DOHH2 (cell line): ENCODE results near the gene KIF2C.
"Not testable (repeated sequence)": the region's sequence is repeated elsewhere in the genome, so short reads cannot be mapped to it uniquely, and the experiment has no call there.

Source experiments
- H3F3A ChIP-seq: fragments of 200-600 bp; sonication (generic), shearing (Covaris generic); 2 replicates; pipeline ENCODE4 v1.6.0; 2016; ENCODE audit warnings: antibody characterized with exemption, mild to moderate bottlenecking; ENCODE audit not compliant: control insufficient read depth, insufficient read depth
- H3K27ac ChIP-seq: fragments of 200-600 bp; sonication (generic); 2 replicates; pipeline ENCODE4 v1.5.1; 2014; ENCODE audit warnings: low read depth, mild to moderate bottlenecking, low read length, moderate library complexity
- H3K27me3 ChIP-seq: fragments of 200-600 bp; sonication (generic); 2 replicates; pipeline ENCODE4 v1.6.1; 2014; ENCODE audit warnings: mild to moderate bottlenecking, low read length, mixed read lengths; ENCODE audit not compliant: control insufficient read depth
- H3K36me3 ChIP-seq: fragments of 200-600 bp; sonication (generic); 2 replicates; pipeline ENCODE4 v1.6.1; 2014; ENCODE audit warnings: mild to moderate bottlenecking, low read length, moderate library complexity, mixed read lengths; ENCODE audit not compliant: control insufficient read depth
- H3K4me1 ChIP-seq: fragments of 200-600 bp; sonication (generic); 2 replicates; pipeline ENCODE4 v1.6.1; 2014; ENCODE audit warnings: mild to moderate bottlenecking, low read length, mixed read lengths; ENCODE audit not compliant: control insufficient read depth
- H3K4me2 ChIP-seq: fragments of 200-600 bp; sonication (generic); 2 replicates; pipeline ENCODE4 v1.6.0; 2014; ENCODE audit warnings: mild to moderate bottlenecking, low read length, moderate library complexity
- H3K4me3 ChIP-seq: fragments of 200-600 bp; sonication (generic); 2 replicates; pipeline ENCODE4 v1.5.1; 2014; ENCODE audit warnings: mild to moderate bottlenecking, low read length, mixed read lengths
- H3K79me2 ChIP-seq: fragments of 200-600 bp; sonication (generic); 2 replicates; pipeline ENCODE4 v1.6.1; 2014; ENCODE audit warnings: mild to moderate bottlenecking, low read length, mixed read lengths; ENCODE audit not compliant: control insufficient read depth
- H3K9me2 ChIP-seq: fragments of 200-600 bp; sonication (generic); replicated peaks from 2 replicates; pipeline ENCODE4 v1.6.1; 2014; ENCODE audit warnings: mild to moderate bottlenecking, low read length, mixed read lengths; ENCODE audit not compliant: control insufficient read depth
- H3K9me3 ChIP-seq: fragments of 200-600 bp; sonication (generic); 2 replicates; pipeline ENCODE4 v1.6.1; 2014; ENCODE audit warnings: antibody characterized with exemption, low read length, mixed read lengths; ENCODE audit not compliant: control insufficient read depth, insufficient read depth
- H4K20me1 ChIP-seq: fragments of 200-600 bp; sonication (generic); 2 replicates; pipeline ENCODE4 v1.6.0; 2014; ENCODE audit warnings: low read depth, mild to moderate bottlenecking, antibody characterized with exemption, low read length, moderate library complexity; ENCODE audit not compliant: control insufficient read depth, insufficient read depth
- CTCF ChIP-seq: fragments of 200-600 bp; sonication (generic); IDR thresholded peaks from one replicate; pipeline ENCODE4 v1.5.1; 2014; ENCODE audit warnings: antibody characterized with exemption, mild to moderate bottlenecking, low read depth, low read length; ENCODE audit not compliant: poor library complexity, severe bottlenecking
- EZH2phosphoT487 ChIP-seq: fragments of 200-600 bp; sonication (generic); IDR thresholded peaks from 2 replicates; pipeline ENCODE4 v1.6.1; 2017; ENCODE audit warnings: borderline replicate concordance, mild to moderate bottlenecking, antibody characterized with exemption, low read length, moderate library complexity, mixed read lengths

KIF2C gene

GRCh38 chr1:44757420-44757819, 17.8 kb downstream of the KIF2C start:
- H3K4me2 ChIP-seq, result peak overlapping the region; percentile 55
- peak overlapping the region; percentile 59 for H3K27ac ChIP-seq

DNA sequence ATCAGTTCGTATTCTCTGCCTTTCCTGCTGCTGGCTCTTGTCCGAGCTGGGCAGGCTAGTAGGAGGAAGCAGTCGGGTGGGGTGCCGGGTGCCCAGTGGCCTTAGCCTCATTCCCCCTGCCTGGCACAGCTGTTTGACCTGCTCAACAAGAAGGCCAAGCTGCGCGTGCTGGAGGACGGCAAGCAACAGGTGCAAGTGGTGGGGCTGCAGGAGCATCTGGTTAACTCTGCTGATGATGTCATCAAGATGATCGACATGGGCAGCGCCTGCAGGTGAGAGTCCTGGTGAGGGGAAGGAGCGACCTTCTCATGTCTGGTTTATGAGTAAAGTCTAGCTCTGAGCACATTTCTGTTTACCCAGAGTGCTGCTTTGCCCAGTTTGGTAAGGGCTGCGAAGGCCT, 19.4 kb downstream of the KIF2C start:
- H3K9me3 ChIP-seq, result no peaks in the 10 kb centered on the region
- no peaks in the 10 kb centered on the region for H3K27me3 ChIP-seq
- no peaks in the 10 kb centered on the region for H4K20me1 ChIP-seq
- H3K4me1 ChIP-seq, result peaks cover 40% of the 10 kb centered on the region
- H3K4me3 ChIP-seq, result no peak overlapping the region
- H3F3A ChIP-seq, result no peaks in the 10 kb centered on the region; the same call in 1 of the 2 replicates
- TF ChIP-seq CTCF (no peak), EZH2phosphoT487 (no peak)
- H3K4me2 ChIP-seq, result no peak overlapping the region
- H3K36me3 ChIP-seq, result peaks cover 97% of the 10 kb centered on the region
- H3K79me2 ChIP-seq, result peaks cover 8% of the 10 kb centered on the region
- H3K27ac ChIP-seq, result no peak overlapping the region
- no peaks in the 10 kb centered on the region for H3K9me2 ChIP-seq

More at GRCh38 chr1:44757420-44757819, 17.8 kb downstream of the KIF2C start:
- H4K20me1 ChIP-seq, result no peaks in the 10 kb centered on the region
- peaks cover 10% of the 10 kb centered on the region for H3K79me2 ChIP-seq
- no peaks in the 10 kb centered on the region for H3K27me3 ChIP-seq
- H3K36me3 ChIP-seq, result peaks cover 97% of the 10 kb centered on the region
- no peaks in the 10 kb centered on the region for H3K9me2 ChIP-seq
- H3F3A ChIP-seq, result no peaks in the 10 kb centered on the region; the same call in 1 of the 2 replicates
- TF ChIP-seq EZH2phosphoT487 (no peak), CTCF (no peak)
- peaks cover 51% of the 10 kb centered on the region for H3K4me1 ChIP-seq
- H3K4me3 ChIP-seq, result peak overlapping the region; percentile 44
- H3K9me3 ChIP-seq, result no peaks in the 10 kb centered on the region

DNA sequence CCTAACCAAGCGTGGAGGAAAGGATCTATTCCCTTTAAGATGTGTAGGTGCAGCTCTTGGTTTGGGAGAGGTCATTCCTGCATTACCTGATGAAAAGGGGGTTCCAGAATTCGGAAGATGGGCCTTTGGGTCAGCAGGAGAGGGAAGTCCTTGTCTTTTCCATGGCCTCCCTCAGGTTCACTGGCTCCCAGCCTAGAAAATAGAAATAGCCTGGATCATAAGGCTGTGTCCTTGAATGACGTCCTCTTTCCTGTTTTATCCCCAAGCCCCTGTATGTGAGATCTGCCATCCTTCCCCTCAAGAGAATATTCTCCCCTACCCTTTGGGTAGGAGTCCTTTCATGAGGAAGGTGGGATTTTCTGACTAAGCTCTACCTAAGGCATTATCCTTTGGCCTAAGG, 21.2 kb downstream of the KIF2C start:
- no peaks in the 10 kb centered on the region for H3K27me3 ChIP-seq
- H4K20me1 ChIP-seq, result no peaks in the 10 kb centered on the region
- no peak for TF ChIP-seq EZH2phosphoT487
- TF ChIP-seq CTCF, result no peak
- peaks cover 23% of the 10 kb centered on the region for H3K4me1 ChIP-seq
- H3K4me2 ChIP-seq, result no peak overlapping the region
- H3K9me3 ChIP-seq, result no peaks in the 10 kb centered on the region
- peaks cover 8% of the 10 kb centered on the region for H3K79me2 ChIP-seq
- no peaks in the 10 kb centered on the region; the same call in 1 of the 2 replicates for H3F3A ChIP-seq
- no peak overlapping the region for H3K27ac ChIP-seq
- H3K36me3 ChIP-seq, result peaks cover 91% of the 10 kb centered on the region
- H3K9me2 ChIP-seq, result no peaks in the 10 kb centered on the region
- H3K4me3 ChIP-seq, result no peak overlapping the region

DNA sequence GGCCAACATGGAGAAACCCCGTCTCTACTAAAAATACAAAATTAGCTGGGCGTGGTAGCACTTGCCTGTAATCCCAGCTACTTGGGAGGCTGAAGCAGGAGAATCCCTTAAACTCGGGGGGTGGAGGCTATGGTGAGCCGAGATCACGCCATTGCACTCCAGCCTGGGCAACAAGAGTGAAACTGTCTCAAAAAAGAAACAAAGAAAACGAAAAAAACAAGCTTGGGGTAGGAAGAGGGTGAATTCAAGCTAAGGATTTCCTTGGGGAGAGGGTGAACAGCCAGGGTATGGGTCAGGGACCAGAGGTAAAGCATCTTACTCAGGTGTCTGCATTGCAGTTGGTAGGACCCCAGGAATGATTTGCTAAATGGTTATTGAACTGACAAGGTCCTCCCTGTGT, 26.8 kb downstream of the KIF2C start:
- H3K9me2 ChIP-seq, H3K4me3 ChIP-seq, H3K4me2 ChIP-seq, H3K79me2 ChIP-seq, H3K27ac ChIP-seq, H3K27me3 ChIP-seq, H4K20me1 ChIP-seq, H3K4me1 ChIP-seq, H3K9me3 ChIP-seq: not testable (repeated sequence)
- Histone ChIP-seq H3F3A (peaks cover 14% of the 10 kb centered on the region), H3K36me3 (peaks cover 60% of the 10 kb centered on the region)
